ENCODE results near the gene AMFR. TPM values are rescaled to one million over a fixed set of nuclear protein-coding genes. Genes with fewer than 3 reads are reported as not detected.
"Not testable (repeated sequence)": the region's sequence is repeated elsewhere in the genome, so short reads cannot be mapped to it uniquely, and the experiment has no call there.

AMFR gene
- polyA plus RNA-seq, 4 donors: 55.9 to 75.1 (median 64.8) TPM

DNA sequence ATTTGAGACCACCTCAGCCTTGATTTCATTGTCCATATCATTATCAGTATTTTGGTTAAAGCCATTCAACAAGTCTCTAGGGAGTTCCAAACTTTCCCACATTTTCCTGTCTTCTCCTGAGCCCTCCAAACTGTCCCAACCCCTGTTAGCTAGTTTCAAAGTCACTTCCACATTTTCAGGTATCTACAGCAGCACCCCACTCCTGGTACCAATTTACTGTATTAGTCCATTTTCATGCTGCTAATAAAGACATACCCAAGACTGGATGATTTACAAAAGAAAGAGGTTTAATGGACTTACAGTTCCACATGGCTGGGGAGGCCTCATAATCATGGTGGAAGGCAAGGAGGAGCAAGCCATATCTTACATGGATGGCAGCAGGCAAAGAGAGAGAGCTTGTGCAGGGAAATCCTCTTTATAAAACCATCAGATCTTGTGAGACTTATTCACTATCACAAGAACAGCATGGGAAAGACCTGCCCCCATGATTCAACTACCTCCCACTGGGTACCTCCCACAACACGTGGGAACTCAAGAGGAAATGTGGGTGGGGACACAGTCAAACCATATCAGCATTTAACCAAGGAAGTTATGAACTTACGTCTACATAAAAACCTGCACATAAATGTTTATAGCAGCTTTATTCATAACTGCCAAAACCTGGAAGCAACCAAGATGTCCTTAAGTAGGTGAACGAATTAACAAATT lies 44.4 kb downstream of the AMFR start:
- H3K4me1 ChIP-seq (ENCODE audit: control insufficient read depth in 3 of 3, insufficient read depth in 2 of 3, low read depth in 1 of 3, low read length in 2 of 3); DNase-seq; H3K4me3 ChIP-seq (ENCODE audit: low read depth in 1 of 3, low read length in 3 of 3); H3K27ac ChIP-seq (ENCODE audit: low read depth in 1 of 3, low read length in 2 of 3); FAIRE-seq; H3K27me3 ChIP-seq (ENCODE audit: control insufficient read depth in 3 of 3, insufficient read depth in 3 of 3, low read length in 3 of 3): not testable (repeated sequence)
- H3K9me3 ChIP-seq (ENCODE audit: control insufficient read depth in 2 of 2, insufficient read depth in 1 of 2, low read depth in 1 of 2, low read length in 1 of 2): peaks cover 0 to 23% of the 10 kb centered on the region in 2 donors
- 94 to 97% (median 96%) methylated on average over 3 of the region's 3 CpGs for WGBS, 3 donors
- peaks cover 17 to 36% (median 36%) of the 10 kb centered on the region in 3 donors for H3K36me3 ChIP-seq (ENCODE audit: control insufficient read depth in 3 of 3, insufficient read depth in 2 of 3, low read depth in 1 of 3, low read length in 3 of 3)

DNA sequence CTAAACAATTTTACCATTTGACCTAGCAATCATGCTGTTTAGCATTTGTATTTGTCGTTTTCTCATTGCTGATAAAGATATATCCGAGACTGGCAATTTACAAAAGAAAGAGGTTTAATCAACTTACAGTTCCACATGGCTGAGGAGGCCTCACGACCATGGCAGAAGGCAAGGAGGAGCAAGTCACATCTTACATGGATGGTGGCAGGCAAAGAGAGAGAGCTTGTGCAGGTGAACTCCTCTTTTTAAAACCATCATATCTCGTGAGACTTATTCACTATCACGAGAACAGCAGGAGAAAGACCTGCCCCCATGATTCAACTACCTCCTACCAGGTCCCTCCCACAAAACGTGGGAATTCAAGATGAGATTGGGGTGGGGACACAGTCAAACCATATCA lies 46.3 kb downstream of the AMFR start:
- not testable (repeated sequence) for H3K27ac ChIP-seq (ENCODE audit: low read depth in 1 of 3, low read length in 2 of 3); H3K4me1 ChIP-seq (ENCODE audit: control insufficient read depth in 3 of 3, insufficient read depth in 2 of 3, low read depth in 1 of 3, low read length in 2 of 3); H3K4me3 ChIP-seq (ENCODE audit: low read depth in 1 of 3, low read length in 3 of 3); FAIRE-seq; H3K27me3 ChIP-seq (ENCODE audit: control insufficient read depth in 3 of 3, insufficient read depth in 3 of 3, low read length in 3 of 3); DNase-seq
- peaks cover 0 to 23% of the 10 kb centered on the region in 2 donors for H3K9me3 ChIP-seq (ENCODE audit: control insufficient read depth in 2 of 2, insufficient read depth in 1 of 2, low read depth in 1 of 2, low read length in 1 of 2)
- peaks cover 10 to 24% (median 23%) of the 10 kb centered on the region in 3 donors for H3K36me3 ChIP-seq (ENCODE audit: control insufficient read depth in 3 of 3, insufficient read depth in 2 of 3, low read depth in 1 of 3, low read length in 3 of 3)
- 95 to 96% (median 95%) methylated on average over 6 of the region's 6 CpGs for WGBS, 3 donors

DNA sequence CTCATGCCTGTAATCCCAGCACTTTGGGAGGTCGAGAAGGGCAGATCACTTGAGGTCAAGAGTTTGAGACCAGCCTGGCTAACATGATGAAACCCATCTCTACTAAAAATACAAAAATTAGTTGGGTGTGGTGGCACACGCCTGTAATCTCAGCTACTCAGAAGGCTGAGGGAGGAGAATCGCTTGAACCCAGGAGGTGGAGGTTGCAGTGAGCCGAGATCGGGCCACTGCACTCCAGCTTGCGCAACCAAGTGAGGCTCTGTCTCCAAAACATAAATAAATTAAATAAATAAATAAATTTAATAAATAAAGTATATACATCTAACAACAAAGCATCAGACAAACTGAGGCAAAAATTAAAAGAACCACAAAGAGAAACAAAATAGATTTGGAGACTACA lies 49.6 kb downstream of the AMFR start:
- not testable (repeated sequence) for H3K4me1 ChIP-seq (ENCODE audit: control insufficient read depth in 3 of 3, insufficient read depth in 2 of 3, low read depth in 1 of 3, low read length in 2 of 3); H3K27ac ChIP-seq (ENCODE audit: low read depth in 1 of 3, low read length in 2 of 3); H3K4me3 ChIP-seq (ENCODE audit: low read depth in 1 of 3, low read length in 3 of 3); FAIRE-seq; H3K27me3 ChIP-seq (ENCODE audit: control insufficient read depth in 3 of 3, insufficient read depth in 3 of 3, low read length in 3 of 3); DNase-seq
- H3K36me3 ChIP-seq (ENCODE audit: control insufficient read depth in 3 of 3, insufficient read depth in 2 of 3, low read depth in 1 of 3, low read length in 3 of 3): peaks cover 3 to 27% (median 5%) of the 10 kb centered on the region in 3 donors
- H3K9me3 ChIP-seq (ENCODE audit: control insufficient read depth in 2 of 2, insufficient read depth in 1 of 2, low read depth in 1 of 2, low read length in 1 of 2): peaks cover 0 to 19% of the 10 kb centered on the region in 2 donors
- 95% methylated on average over 6 of the region's 6 CpGs for WGBS, 3 donors

- DNase-seq (no peak), FAIRE-seq (no peak)
- Histone ChIP-seq H3K9me3 (ENCODE audit: control insufficient read depth in 2 of 2, insufficient read depth in 1 of 2, low read depth in 1 of 2, low read length in 1 of 2) (no peaks in the 10 kb centered on the region), H3K27ac (ENCODE audit: low read depth in 1 of 3, low read length in 2 of 3) (no peak overlapping the region), H3K4me3 (ENCODE audit: low read depth in 1 of 3, low read length in 3 of 3) (no peak overlapping the region), H3K4me1 (ENCODE audit: control insufficient read depth in 3 of 3, insufficient read depth in 2 of 3, low read depth in 1 of 3, low read length in 2 of 3) (no peaks in the 10 kb centered on the region), H3K27me3 (ENCODE audit: control insufficient read depth in 3 of 3, insufficient read depth in 3 of 3, low read length in 3 of 3) (no peaks in the 10 kb centered on the region), H3K36me3 (ENCODE audit: control insufficient read depth in 3 of 3, insufficient read depth in 2 of 3, low read depth in 1 of 3, low read length in 3 of 3) (peaks cover 3 to 21% (median 9%) of the 10 kb centered on the region in 3 donors)
- 87 to 96% (median 89%) methylated on average over 4 of the region's 4 CpGs for WGBS, 3 donors
Measured at GRCh38 chr16:56373003-56373402, 52.3 kb downstream of the AMFR start.

DNA sequence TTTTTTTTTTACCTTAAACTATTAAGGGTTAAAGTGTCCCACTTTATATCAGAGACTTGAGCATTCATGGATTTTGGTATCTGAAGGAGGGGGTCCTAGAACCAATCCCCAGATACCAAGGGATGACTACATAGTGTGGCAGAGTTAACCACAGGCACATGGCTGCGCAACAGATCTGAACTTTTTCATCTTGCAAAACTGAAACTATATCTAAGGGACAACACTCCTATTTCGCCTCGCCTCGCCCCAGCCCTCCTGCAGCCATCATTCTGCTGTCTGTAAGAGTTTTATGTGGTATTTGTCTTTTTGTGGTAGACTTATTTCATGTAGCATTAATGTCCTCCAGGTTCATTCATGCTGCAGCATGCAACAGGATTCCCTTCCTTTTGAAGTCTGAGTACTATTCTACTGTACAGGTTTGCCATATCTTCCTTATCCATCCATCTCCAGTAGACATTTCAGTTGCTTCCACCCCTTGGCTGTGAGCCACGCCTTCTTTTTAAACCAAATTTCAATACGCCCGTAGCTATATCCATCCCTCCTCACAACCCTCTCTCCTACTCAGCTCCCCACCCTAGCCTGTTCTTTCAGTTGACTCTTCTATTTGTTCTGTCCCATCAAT lies 53.2 kb downstream of the AMFR start:
- DNase-seq (no peak), FAIRE-seq (no peak)
- H3K9me3 ChIP-seq (ENCODE audit: control insufficient read depth in 2 of 2, insufficient read depth in 1 of 2, low read depth in 1 of 2, low read length in 1 of 2): no peaks in the 10 kb centered on the region
- H3K4me3 ChIP-seq (ENCODE audit: low read depth in 1 of 3, low read length in 3 of 3): no peak overlapping the region
- H3K27me3 ChIP-seq (ENCODE audit: control insufficient read depth in 3 of 3, insufficient read depth in 3 of 3, low read length in 3 of 3): no peaks in the 10 kb centered on the region
- no peaks in the 10 kb centered on the region for H3K4me1 ChIP-seq (ENCODE audit: control insufficient read depth in 3 of 3, insufficient read depth in 2 of 3, low read depth in 1 of 3, low read length in 2 of 3)
- 77 to 88% (median 81%) methylated on average over 7 of the region's 7 CpGs for WGBS, 3 donors
- H3K36me3 ChIP-seq (ENCODE audit: control insufficient read depth in 3 of 3, insufficient read depth in 2 of 3, low read depth in 1 of 3, low read length in 3 of 3): peaks cover 9 to 28% (median 9%) of the 10 kb centered on the region in 3 donors
- no peak overlapping the region for H3K27ac ChIP-seq (ENCODE audit: low read depth in 1 of 3, low read length in 2 of 3)

DNA sequence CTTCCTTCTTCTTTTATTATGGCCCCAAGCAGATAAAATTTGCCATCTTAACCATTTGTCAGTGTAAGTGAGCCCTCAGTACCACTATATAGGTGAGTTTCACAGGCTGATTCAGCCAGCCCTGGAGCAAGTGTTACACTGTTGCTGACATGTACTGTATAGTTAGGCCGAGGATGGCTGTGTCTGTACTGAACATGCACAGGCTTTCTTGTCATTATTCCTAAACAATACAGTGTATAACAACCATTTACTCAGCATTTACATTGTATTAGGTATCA lies 53.7 kb downstream of the AMFR start:
- WGBS, 3 donors: 86 to 100% (median 87%) methylated on average over 1 of the region's 1 CpG
- no peaks in the 10 kb centered on the region for H3K9me3 ChIP-seq (ENCODE audit: control insufficient read depth in 2 of 2, insufficient read depth in 1 of 2, low read depth in 1 of 2, low read length in 1 of 2)
- no peak for FAIRE-seq
- DNase-seq: no peak
- H3K27me3 ChIP-seq (ENCODE audit: control insufficient read depth in 3 of 3, insufficient read depth in 3 of 3, low read length in 3 of 3): no peaks in the 10 kb centered on the region
- no peaks in the 10 kb centered on the region for H3K4me1 ChIP-seq (ENCODE audit: control insufficient read depth in 3 of 3, insufficient read depth in 2 of 3, low read depth in 1 of 3, low read length in 2 of 3)
- H3K4me3 ChIP-seq (ENCODE audit: low read depth in 1 of 3, low read length in 3 of 3): no peak overlapping the region
- H3K36me3 ChIP-seq (ENCODE audit: control insufficient read depth in 3 of 3, insufficient read depth in 2 of 3, low read depth in 1 of 3, low read length in 3 of 3): peaks cover 10 to 34% (median 13%) of the 10 kb centered on the region in 3 donors
- no peak overlapping the region for H3K27ac ChIP-seq (ENCODE audit: low read depth in 1 of 3, low read length in 2 of 3)

DNA sequence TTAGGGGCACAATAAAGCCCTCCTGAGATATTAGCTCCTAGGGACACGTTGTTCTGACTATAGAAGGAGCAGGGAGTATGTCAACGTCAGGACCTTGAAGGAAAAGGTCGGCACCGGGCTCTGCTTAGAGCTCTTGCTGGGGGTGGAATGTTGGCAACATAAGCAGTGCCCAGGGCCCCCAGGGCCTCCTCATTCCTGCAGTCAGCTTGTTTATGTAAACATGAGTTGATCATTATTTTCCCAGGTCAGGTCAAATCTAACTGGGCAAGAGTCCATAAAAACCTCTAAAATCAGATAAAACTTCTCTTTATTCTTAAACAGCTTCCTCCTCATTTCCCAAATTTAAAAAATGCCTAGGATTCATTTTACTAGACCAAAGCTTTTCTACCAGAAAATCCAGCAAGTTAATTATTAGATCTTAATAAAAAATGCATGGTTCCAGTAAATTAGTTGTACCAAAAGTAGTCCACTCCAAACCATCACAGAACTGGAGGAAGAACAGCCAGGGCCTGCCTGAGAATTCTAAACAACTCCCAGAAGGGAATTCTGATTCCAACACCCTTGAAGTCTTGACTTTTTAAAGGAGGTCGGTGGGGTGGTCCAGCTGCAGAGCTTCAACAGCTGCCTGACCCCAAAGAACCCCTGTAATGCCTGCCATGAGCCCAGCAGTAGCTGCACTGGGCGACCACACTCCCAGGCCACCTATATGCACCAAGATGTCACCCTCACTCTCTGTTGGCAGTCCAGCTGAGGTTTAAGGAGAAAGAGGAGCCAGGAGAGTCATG lies 54.3 kb downstream of the AMFR start:
- Histone ChIP-seq H3K27me3 (ENCODE audit: control insufficient read depth in 3 of 3, insufficient read depth in 3 of 3, low read length in 3 of 3) (no peaks in the 10 kb centered on the region), H3K9me3 (ENCODE audit: control insufficient read depth in 2 of 2, insufficient read depth in 1 of 2, low read depth in 1 of 2, low read length in 1 of 2) (no peaks in the 10 kb centered on the region), H3K36me3 (ENCODE audit: control insufficient read depth in 3 of 3, insufficient read depth in 2 of 3, low read depth in 1 of 3, low read length in 3 of 3) (peaks cover 10 to 36% (median 15%) of the 10 kb centered on the region in 3 donors), H3K27ac (ENCODE audit: low read depth in 1 of 3, low read length in 2 of 3) (peak overlapping the region in 1 of 3 donors; percentile 52), H3K4me1 (ENCODE audit: control insufficient read depth in 3 of 3, insufficient read depth in 2 of 3, low read depth in 1 of 3, low read length in 2 of 3) (no peaks in the 10 kb centered on the region), H3K4me3 (ENCODE audit: low read depth in 1 of 3, low read length in 3 of 3) (no peak overlapping the region)
- DNase-seq (no peak), FAIRE-seq (no peak)
- 47 to 60% (median 47%) methylated on average over 6 of the region's 6 CpGs for WGBS, 3 donors

GRCh38 chr16:56370185-56370874 lies 55.0 kb downstream of the AMFR start:
- no peak for DNase-seq
- no peak overlapping the region for H3K4me3 ChIP-seq (ENCODE audit: low read depth in 1 of 3, low read length in 3 of 3)
- H3K9me3 ChIP-seq (ENCODE audit: control insufficient read depth in 2 of 2, insufficient read depth in 1 of 2, low read depth in 1 of 2, low read length in 1 of 2): no peaks in the 10 kb centered on the region
- FAIRE-seq: no peak
- H3K27ac ChIP-seq (ENCODE audit: low read depth in 1 of 3, low read length in 2 of 3): no peak overlapping the region
- H3K27me3 ChIP-seq (ENCODE audit: control insufficient read depth in 3 of 3, insufficient read depth in 3 of 3, low read length in 3 of 3): no peaks in the 10 kb centered on the region
- H3K36me3 ChIP-seq (ENCODE audit: control insufficient read depth in 3 of 3, insufficient read depth in 2 of 3, low read depth in 1 of 3, low read length in 3 of 3): peaks cover 12 to 42% (median 15%) of the 10 kb centered on the region in 3 donors
- WGBS, 3 donors: 82 to 89% (median 89%) methylated on average over 2 of the region's 2 CpGs
- H3K4me1 ChIP-seq (ENCODE audit: control insufficient read depth in 3 of 3, insufficient read depth in 2 of 3, low read depth in 1 of 3, low read length in 2 of 3): no peaks in the 10 kb centered on the region
